A673 (cell line): Measurements from ENCODE around the gene CYBC1.

Experiments
- EZH2 ChIP-seq: fragments of 200-600 bp; sonication (generic); IDR thresholded peaks from 2 replicates; pipeline ENCODE4 v1.6.1; 2017; ENCODE audit warnings: borderline replicate concordance, low read depth, mild to moderate bottlenecking, mixed read lengths, antibody characterized with exemption, low read length; ENCODE audit not compliant: poor library complexity, severe bottlenecking
- TF ChIP-seq, protein P1 (sequence below): fragments of 300-800, 200-600 bp; sonication (generic); conservative IDR thresholded peaks from 2 replicates; pipeline ENCODE4 v1.5.1; 2017; ENCODE audit warnings: low read depth, mild to moderate bottlenecking, antibody characterized with exemption, low read length, moderate library complexity, mixed read lengths

DNA sequence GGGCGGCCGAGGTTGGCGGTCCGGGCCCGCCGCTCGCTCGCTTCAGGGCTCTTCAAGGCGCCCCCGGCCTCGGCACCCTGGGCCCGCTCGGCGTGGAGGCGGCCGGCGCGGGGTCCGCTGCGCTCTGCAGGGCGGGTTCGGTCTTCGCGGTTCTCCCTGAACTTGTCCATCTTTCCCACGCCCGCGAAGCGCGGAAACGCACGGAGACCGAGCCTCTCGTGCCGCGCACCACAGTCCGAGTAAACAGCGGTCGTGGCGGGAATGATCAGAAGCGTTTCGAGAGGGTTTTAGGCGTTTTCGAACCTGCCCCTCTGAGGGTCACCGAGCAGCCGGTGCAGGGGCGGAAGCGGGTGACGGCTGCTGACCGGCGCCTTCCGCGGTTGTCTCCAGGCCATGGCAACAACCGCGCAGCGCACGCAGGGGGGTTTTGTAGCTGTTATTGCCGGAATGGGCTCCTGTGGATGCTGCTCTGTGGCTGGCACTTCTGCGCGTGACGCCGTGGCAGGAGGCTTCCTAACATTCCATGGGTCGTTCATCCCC is 8.4 kb upstream of the CYBC1 start:
- TF ChIP-seq, protein P1, sequence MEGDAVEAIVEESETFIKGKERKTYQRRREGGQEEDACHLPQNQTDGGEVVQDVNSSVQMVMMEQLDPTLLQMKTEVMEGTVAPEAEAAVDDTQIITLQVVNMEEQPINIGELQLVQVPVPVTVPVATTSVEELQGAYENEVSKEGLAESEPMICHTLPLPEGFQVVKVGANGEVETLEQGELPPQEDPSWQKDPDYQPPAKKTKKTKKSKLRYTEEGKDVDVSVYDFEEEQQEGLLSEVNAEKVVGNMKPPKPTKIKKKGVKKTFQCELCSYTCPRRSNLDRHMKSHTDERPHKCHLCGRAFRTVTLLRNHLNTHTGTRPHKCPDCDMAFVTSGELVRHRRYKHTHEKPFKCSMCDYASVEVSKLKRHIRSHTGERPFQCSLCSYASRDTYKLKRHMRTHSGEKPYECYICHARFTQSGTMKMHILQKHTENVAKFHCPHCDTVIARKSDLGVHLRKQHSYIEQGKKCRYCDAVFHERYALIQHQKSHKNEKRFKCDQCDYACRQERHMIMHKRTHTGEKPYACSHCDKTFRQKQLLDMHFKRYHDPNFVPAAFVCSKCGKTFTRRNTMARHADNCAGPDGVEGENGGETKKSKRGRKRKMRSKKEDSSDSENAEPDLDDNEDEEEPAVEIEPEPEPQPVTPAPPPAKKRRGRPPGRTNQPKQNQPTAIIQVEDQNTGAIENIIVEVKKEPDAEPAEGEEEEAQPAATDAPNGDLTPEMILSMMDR = no peak
- no peak for TF ChIP-seq EZH2
